Epithelial cell of proximal tubule (primary cell): Measurements from ENCODE around the gene GIMAP7. TPM values are rescaled to one million over a fixed set of nuclear protein-coding genes. Genes with fewer than 3 reads are reported as not detected.

Experiments
- DNase-seq: peaks from one replicate; pipeline ENCODE4 v3.0.0-alpha.2; 2011; ENCODE audit warnings: low read depth
- H3K4me3 ChIP-seq: 2 replicates; pipeline ENCODE4 v1.5.1; 2011; ENCODE audit warnings: low read depth, mild to moderate bottlenecking, low read length
- CTCF ChIP-seq: conservative IDR thresholded peaks from 2 replicates; pipeline ENCODE4 v1.5.1; 2012; ENCODE audit warnings: low read depth, mild to moderate bottlenecking, low read length
- total RNA-seq: library from RNA; depleted of rRNA; stranded (reverse); fragments of >200 nt; gene quantifications from 2 replicates; pipeline ENCODE4 v1.2.3, GENCODE V29; 2015

Gene GIMAP7
- total RNA-seq, 1 donor from 2014 or later, result not detected

DNA sequence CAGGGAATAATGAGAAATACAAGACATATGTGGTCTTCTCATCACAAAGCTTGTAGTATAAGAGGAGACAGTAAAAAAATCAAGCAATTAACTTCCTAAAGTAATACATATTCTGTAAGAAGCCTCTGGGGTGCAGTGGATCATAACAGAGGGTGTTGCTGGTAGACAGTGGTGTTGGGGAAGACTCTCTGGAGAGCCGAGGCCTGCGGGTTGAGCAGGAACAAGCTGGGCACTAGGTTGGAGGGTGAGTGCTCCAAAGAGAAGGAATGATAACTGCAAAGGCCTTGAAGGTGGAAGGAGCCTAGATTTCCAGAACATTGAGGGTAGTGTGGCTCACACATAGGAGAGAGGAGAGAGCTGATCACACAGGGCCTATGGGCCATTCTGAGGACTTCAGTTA lies 54.0 kb downstream of the GIMAP7 start:
- H3K4me3 ChIP-seq, result no peak overlapping the region
- no peak for DNase-seq
- TF ChIP-seq CTCF, result no peak

DNA sequence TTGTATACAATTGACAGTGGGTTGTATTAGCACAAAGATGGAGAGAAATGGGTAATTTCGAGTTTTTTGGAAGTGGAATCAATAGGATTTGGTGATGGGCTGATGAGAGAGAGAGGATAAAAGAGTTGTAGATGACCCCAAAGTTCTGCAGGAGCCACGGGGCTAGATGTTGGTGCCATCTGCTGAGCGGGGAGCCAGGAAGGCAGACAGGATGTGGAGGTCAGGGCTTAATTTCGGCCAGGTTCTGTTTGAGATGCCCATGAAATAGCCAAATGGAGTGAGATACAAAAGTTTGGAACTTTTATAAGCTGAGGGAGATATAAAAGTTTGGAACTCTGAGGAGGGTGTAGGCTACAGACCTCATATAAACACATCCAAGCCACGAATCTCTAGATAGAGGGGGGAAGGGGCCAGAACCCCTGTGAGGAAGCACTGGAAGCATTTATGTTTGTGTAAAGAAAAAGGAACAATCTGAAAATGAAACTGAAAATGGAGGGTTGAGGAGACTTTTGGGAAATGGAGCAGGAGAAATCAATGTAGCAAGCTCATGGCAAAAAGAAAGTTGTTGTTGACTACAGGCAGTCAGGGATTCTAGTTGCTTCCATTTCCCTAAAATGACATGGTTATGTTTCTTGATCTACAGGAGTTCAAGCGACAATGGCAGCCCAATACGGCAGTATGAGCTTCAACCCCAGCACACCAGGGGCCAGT lies 54.7 kb downstream of the GIMAP7 start:
- H3K4me3 ChIP-seq, result no peak overlapping the region
- no peak for TF ChIP-seq CTCF
- no peak for DNase-seq

Other genes starting within 250 kb of the GIMAP7 start
- gene LRRC61, start 191.5 kb upstream of the GIMAP7 start, total RNA-seq, result 45.4 and 60.3 TPM in 2 replicates
- 5.5 and 22.1 TPM in 2 replicates for gene ACTR3C, start 191.3 kb upstream of the GIMAP7 start, total RNA-seq
- gene RARRES2, start 173.2 kb upstream of the GIMAP7 start, total RNA-seq, result 6.1 and 9.1 TPM in 2 replicates
- 127 and 218 TPM in 2 replicates for gene REPIN1, start 146.1 kb upstream of the GIMAP7 start, total RNA-seq
- 4.8 and 8.6 TPM in 2 replicates for gene ZNF775, start 135.5 kb upstream of the GIMAP7 start, total RNA-seq
- gene GIMAP8, start 64.2 kb upstream of the GIMAP7 start, total RNA-seq, result not detected in 2 replicates
- gene GIMAP4, start 52.5 kb downstream of the GIMAP7 start, total RNA-seq, result not detected in 2 replicates
- not detected in 2 replicates for gene GIMAP6, start 117.5 kb downstream of the GIMAP7 start, total RNA-seq
- 0.07 TPM in 1 of 2 replicates, not detected in the other for gene GIMAP2, start 170.8 kb downstream of the GIMAP7 start, total RNA-seq
- gene GIMAP1, start 201.7 kb downstream of the GIMAP7 start, total RNA-seq, result not detected in 2 replicates
- not detected in 2 replicates for gene GIMAP5, start 222.5 kb downstream of the GIMAP7 start, total RNA-seq